OCI-LY7 (cell line): ENCODE data around the gene POC5. TPM values are rescaled to one million over a fixed set of nuclear protein-coding genes. Genes with fewer than 3 reads are reported as not detected.

Experiments used
- BruUV-seq: library from RNA; stranded (reverse); fragments of 400-500 nt; replicated peaks from 2 replicates; lab custom pipeline; 2021; lab: Mats Ljungman, UMichigan
- CTCF ChIA-PET: fragments of 300-600 bp; sonication (Branson Sonifier 250); formaldehyde crosslinking; loops from one replicate; lab custom pipeline; 2022; ENCODE audit warnings: antibody characterized with exemption; ENCODE audit not compliant: unreplicated experiment; lab: Charles Lee
- POLR2A ChIA-PET: fragments of 300-600 bp; sonication (Branson Sonifier 250); formaldehyde crosslinking; loops from one replicate; lab custom pipeline; 2022; ENCODE audit warnings: antibody characterized with exemption; lab: Charles Lee
- DNase-seq: peaks from one replicate; pipeline ENCODE4 v3.0.0-alpha.2; 2015; ENCODE audit warnings: low spot score
- H2AFZ ChIP-seq: fragments of 200-600 bp; sonication (generic), shearing (Covaris generic); 2 replicates; pipeline ENCODE4 v1.6.1; 2014; ENCODE audit warnings: mild to moderate bottlenecking, antibody characterized with exemption, low read length, moderate library complexity
- H3K27ac ChIP-seq: fragments of 200-600 bp; sonication (generic); 2 replicates; pipeline ENCODE4 v1.5.1; 2014; ENCODE audit warnings: mixed run types, low read depth, mild to moderate bottlenecking, moderate library complexity, low read length, inconsistent platforms; ENCODE audit not compliant: poor library complexity, severe bottlenecking
- H3K36me3 ChIP-seq: fragments of 200-600 bp; sonication (generic); 2 replicates; pipeline ENCODE4 v1.6.1; 2014; ENCODE audit warnings: mild to moderate bottlenecking, antibody characterized with exemption, low read length, moderate library complexity, mixed read lengths; ENCODE audit not compliant: insufficient read depth
- H3K4me1 ChIP-seq: fragments of 200-600 bp; sonication (generic); 2 replicates; pipeline ENCODE4 v1.5.1; 2014; ENCODE audit warnings: mild to moderate bottlenecking, low read length; ENCODE audit not compliant: insufficient read depth, poor library complexity, severe bottlenecking
- H3K4me2 ChIP-seq: fragments of 200-600 bp; sonication (generic); 2 replicates; pipeline ENCODE4 v1.6.1; 2014; ENCODE audit warnings: mild to moderate bottlenecking, low read length
- H3K4me3 ChIP-seq: fragments of 200-600 bp; sonication (generic); 2 replicates; pipeline ENCODE4 v1.5.1; 2014; ENCODE audit warnings: mild to moderate bottlenecking, low read depth, low read length; ENCODE audit not compliant: poor library complexity, severe bottlenecking
- H3K79me2 ChIP-seq: fragments of 200-600 bp; sonication (generic); 2 replicates; pipeline ENCODE4 v1.6.1; 2016; ENCODE audit warnings: low read depth, mild to moderate bottlenecking, low read length, moderate library complexity, mixed read lengths; ENCODE audit not compliant: insufficient read depth
- H3K9me2 ChIP-seq: fragments of 200-600 bp; sonication (generic); 2 replicates; pipeline ENCODE4 v1.6.1; 2016; ENCODE audit warnings: mild to moderate bottlenecking, low read length, mixed read lengths; ENCODE audit not compliant: insufficient read depth
- H3K9me3 ChIP-seq: fragments of 200-600 bp; sonication (generic); 2 replicates; pipeline ENCODE4 v1.6.1; 2014; ENCODE audit warnings: mild to moderate bottlenecking, mixed run types, low read length, mixed read lengths
- H4K20me1 ChIP-seq: fragments of 200-600 bp; sonication (generic); 2 replicates; pipeline ENCODE4 v1.6.1; 2014; ENCODE audit warnings: mild to moderate bottlenecking, antibody characterized with exemption, low read length, moderate library complexity, mixed read lengths; ENCODE audit not compliant: insufficient read depth
- EZH2phosphoT487 ChIP-seq: fragments of 200-600 bp; sonication (generic); IDR thresholded peaks from 2 replicates; pipeline ENCODE4 v1.6.1; 2018; ENCODE audit warnings: low read depth, borderline replicate concordance, mild to moderate bottlenecking, mixed run types, antibody characterized with exemption, low read length, moderate library complexity, mixed read lengths
- intact Hi-C: fragments of 100-400 bp; cut with micrococcal nuclease; formaldehyde crosslinking; loops from one replicate; pipeline ENCODE4 v1.10.0; 2022; ENCODE audit not compliant: unreplicated experiment
- total RNA-seq, 2 experiments: library from RNA; depleted of rRNA in 1 of 2; stranded (reverse); fragments of >200 nt in 1 of 2; shearing (Covaris generic) in 1 of 2; gene quantifications; 2 replicates each; pipeline ENCODE4 v1.2.3, GENCODE V29; 2014 to 2022
- TF ChIP-seq, protein P1 (sequence below): fragments of 200-600 bp; sonication (generic); conservative IDR thresholded peaks from 2 replicates; pipeline ENCODE4 v1.5.1; 2014; ENCODE audit warnings: mild to moderate bottlenecking, antibody characterized with exemption, low read length, moderate library complexity, mixed read lengths

POC5 gene
- total RNA-seq, 2 experiments from 2014 or later, result 20.5 to 29.4 TPM

DNA sequence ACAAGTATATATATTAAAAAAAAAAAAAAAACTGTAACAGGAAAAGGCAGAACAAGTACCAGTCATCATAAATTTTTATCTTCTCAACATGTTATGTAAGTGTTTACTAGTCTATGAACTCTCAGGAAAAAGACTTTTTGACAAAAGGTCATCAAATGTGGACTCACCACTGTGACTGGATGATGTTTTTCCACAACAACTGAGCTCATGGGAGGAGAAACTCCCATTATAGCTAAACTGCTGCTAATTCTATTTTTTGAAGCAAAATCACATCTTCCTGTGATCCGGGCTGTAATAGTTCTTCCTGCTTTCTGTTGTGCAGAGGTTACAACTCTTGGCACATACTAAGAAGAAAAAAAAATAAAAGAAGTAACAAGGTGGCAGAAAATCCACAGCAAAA, 39.6 kb downstream of the POC5 start:
- no TSS peak for BruUV-seq
- TF ChIP-seq, protein P1, sequence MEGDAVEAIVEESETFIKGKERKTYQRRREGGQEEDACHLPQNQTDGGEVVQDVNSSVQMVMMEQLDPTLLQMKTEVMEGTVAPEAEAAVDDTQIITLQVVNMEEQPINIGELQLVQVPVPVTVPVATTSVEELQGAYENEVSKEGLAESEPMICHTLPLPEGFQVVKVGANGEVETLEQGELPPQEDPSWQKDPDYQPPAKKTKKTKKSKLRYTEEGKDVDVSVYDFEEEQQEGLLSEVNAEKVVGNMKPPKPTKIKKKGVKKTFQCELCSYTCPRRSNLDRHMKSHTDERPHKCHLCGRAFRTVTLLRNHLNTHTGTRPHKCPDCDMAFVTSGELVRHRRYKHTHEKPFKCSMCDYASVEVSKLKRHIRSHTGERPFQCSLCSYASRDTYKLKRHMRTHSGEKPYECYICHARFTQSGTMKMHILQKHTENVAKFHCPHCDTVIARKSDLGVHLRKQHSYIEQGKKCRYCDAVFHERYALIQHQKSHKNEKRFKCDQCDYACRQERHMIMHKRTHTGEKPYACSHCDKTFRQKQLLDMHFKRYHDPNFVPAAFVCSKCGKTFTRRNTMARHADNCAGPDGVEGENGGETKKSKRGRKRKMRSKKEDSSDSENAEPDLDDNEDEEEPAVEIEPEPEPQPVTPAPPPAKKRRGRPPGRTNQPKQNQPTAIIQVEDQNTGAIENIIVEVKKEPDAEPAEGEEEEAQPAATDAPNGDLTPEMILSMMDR, result no peak
- TF ChIP-seq EZH2phosphoT487, result no peak
- intact Hi-C loops, result no loop called here
- no peak overlapping the region for H2AFZ ChIP-seq
- no peaks in the 10 kb centered on the region for H3K9me3 ChIP-seq
- no peaks in the 10 kb centered on the region for H3K79me2 ChIP-seq
- no peak overlapping the region for H3K4me2 ChIP-seq
- no peak overlapping the region for H3K4me3 ChIP-seq
- CTCF ChIA-PET, result interaction anchor here (1.5 kb wide), 1 partner anchor 8 kb away, joined by 4 read pairs; no protein-coding TSS in a partner anchor
- no peak for DNase-seq
- H4K20me1 ChIP-seq, result peaks cover 5% of the 10 kb centered on the region; the same call in 1 of the 2 replicates
- no peaks in the 10 kb centered on the region for H3K9me2 ChIP-seq
- H3K27ac ChIP-seq, result no peak overlapping the region
- H3K4me1 ChIP-seq, result no peaks in the 10 kb centered on the region
- H3K36me3 ChIP-seq, result peaks cover 66% of the 10 kb centered on the region
- POLR2A ChIA-PET, result interaction anchor here (2.6 kb wide), 1 partner anchor 12 kb away, joined by 9 read pairs; no protein-coding TSS in a partner anchor

DNA sequence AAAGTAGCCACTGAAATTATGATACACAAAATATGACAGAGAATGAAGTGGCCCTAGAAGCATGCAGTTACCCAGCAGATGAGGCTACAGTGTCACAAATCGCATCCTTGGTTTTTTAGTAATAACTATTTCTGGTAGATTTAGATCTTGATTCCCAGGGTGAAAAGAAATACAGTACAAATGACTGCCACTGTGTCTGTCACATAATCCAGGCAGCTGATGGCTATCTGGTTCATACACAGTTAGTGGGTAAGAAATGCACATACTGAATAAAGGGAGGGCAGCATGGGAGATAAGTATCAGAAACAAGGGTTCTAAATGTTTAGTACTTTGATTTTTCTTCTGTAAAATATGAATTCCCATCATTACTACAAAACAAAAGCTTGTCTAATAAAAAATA, 41.5 kb downstream of the POC5 start:
- ChIA-PET POLR2A (interaction anchor here (1.1 to 1.6 kb wide), 2 partner anchors 17 to 438 kb away, joined by 4 to 7 read pairs; no protein-coding TSS in a partner anchor), CTCF (no interaction called here)
- no peaks in the 10 kb centered on the region for H3K9me2 ChIP-seq
- no peak overlapping the region for H2AFZ ChIP-seq
- intact Hi-C loops, result no loop called here
- H3K4me2 ChIP-seq, result no peak overlapping the region
- BruUV-seq, result no TSS peak
- H3K4me1 ChIP-seq, result no peaks in the 10 kb centered on the region
- H3K27ac ChIP-seq, result no peak overlapping the region
- H3K36me3 ChIP-seq, result peaks cover 67% of the 10 kb centered on the region
- H3K4me3 ChIP-seq, result no peak overlapping the region
- TF ChIP-seq, protein P1, result no peak
- TF ChIP-seq EZH2phosphoT487, result no peak
- DNase-seq, result no peak
- peaks cover 1% of the 10 kb centered on the region; the same call in 1 of the 2 replicates for H4K20me1 ChIP-seq
- no peaks in the 10 kb centered on the region for H3K79me2 ChIP-seq
- H3K9me3 ChIP-seq, result no peaks in the 10 kb centered on the region

DNA sequence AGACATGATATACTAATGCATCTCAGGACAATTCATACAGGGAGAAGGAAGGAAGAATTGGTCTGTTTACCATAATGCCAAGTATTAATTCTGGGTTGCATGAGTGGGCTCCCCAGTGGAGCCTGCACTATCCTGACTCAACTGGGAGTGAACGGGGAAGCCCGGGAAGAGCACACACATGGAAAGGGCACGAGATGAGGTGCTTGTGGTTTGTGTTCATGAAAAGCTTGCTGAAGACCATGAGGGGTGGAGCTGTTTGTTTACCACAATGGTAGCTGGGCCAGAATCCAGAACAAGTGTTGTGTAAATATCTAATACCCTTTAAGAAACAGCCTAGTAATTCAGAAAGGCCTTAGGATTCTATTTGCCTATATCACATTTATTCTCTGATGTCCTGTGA, 44.6 kb downstream of the POC5 start:
- H3K27ac ChIP-seq, result no peak overlapping the region
- no peak for DNase-seq
- H3K4me3 ChIP-seq, result no peak overlapping the region
- no peaks in the 10 kb centered on the region for H3K79me2 ChIP-seq
- H3K4me1 ChIP-seq, result no peaks in the 10 kb centered on the region
- H2AFZ ChIP-seq, result no peak overlapping the region
- no peak overlapping the region for H3K4me2 ChIP-seq
- ChIA-PET CTCF (interaction anchor here (0.6 kb wide), 1 partner anchor 612 kb away, joined by 4 read pairs; no protein-coding TSS in a partner anchor), POLR2A (no interaction called here)
- no peaks in the 10 kb centered on the region for H3K9me3 ChIP-seq
- H3K36me3 ChIP-seq, result peaks cover 51% of the 10 kb centered on the region
- TF ChIP-seq, protein P1, result no peak
- TF ChIP-seq EZH2phosphoT487, result no peak
- no peaks in the 10 kb centered on the region for H3K9me2 ChIP-seq
- no peaks in the 10 kb centered on the region for H4K20me1 ChIP-seq
- intact Hi-C loops, result no loop called here
- no TSS peak for BruUV-seq
